Stomach (tissue), 9 donors: Measurements from ENCODE around the gene ERCC2. TPM values are rescaled to one million over a fixed set of nuclear protein-coding genes. Genes with fewer than 3 reads are reported as not detected.
A peak's percentile ranks its signal among the peaks of the same experiment; 100 is the strongest.

Experiments used
- DNase-seq, 2 donors: peaks; one replicate each; pipeline versions ENCODE4 v3.0.0 to v3.0.0-alpha.2; 2013 to 2019
- H3K27ac ChIP-seq, 5 donors: fragments of 200-600 bp in 4 of 5; sonication (generic) in 4 of 5; one replicate each; pipeline ENCODE4 v1.5.1; 2013 to 2019; ENCODE audit warnings: mild to moderate bottlenecking in 1 of 5, moderate library complexity in 1 of 5
- H3K27me3 ChIP-seq, 3 donors: fragments of 200-600 bp; sonication (generic); one replicate each; pipeline ENCODE4 v1.5.1; 2017 to 2019; ENCODE audit warnings: mixed run types in 1 of 3
- H3K36me3 ChIP-seq, 4 donors: fragments of 200-600 bp; sonication (generic); 1 replicate in 3 of 4; 2 replicates in 1 of 4; pipeline ENCODE4 v1.5.1; 2016 to 2019
- H3K4me1 ChIP-seq, 4 donors: fragments of 200-600 bp; sonication (generic); one replicate each; pipeline ENCODE4 v1.5.1; 2016 to 2019
- H3K4me3 ChIP-seq, 4 donors: fragments of 200-600 bp; sonication (generic) in 3 of 4; one replicate each; pipeline ENCODE4 v1.5.1; 2016 to 2019; ENCODE audit warnings: mild to moderate bottlenecking in 1 of 4
- H3K9me3 ChIP-seq, 4 donors: fragments of 200-600 bp; sonication (generic); one replicate each; pipeline ENCODE4 v1.5.1; 2016 to 2019
- EP300 ChIP-seq: sonication (generic); formaldehyde crosslinking; IDR thresholded peaks from one replicate; pipeline ENCODE4 v1.6.1; 2017; ENCODE audit warnings: antibody characterized with exemption
- POLR2A ChIP-seq, 4 donors: fragments of 450-650 bp; IDR thresholded peaks; one replicate each; pipeline ENCODE4 v1.6.1; 2016; ENCODE audit warnings: antibody characterized with exemption in 4 of 4, control low read depth in 2 of 4, mild to moderate bottlenecking in 1 of 4, moderate library complexity in 1 of 4
- POLR2AphosphoS5 ChIP-seq, 3 donors: sonication (generic); formaldehyde crosslinking; IDR thresholded peaks; one replicate each; pipeline ENCODE4 v1.6.1; 2016; ENCODE audit warnings: antibody characterized with exemption in 3 of 3
- WGBS, 5 donors: extraction: QIAGEN DNeasy Blood & Tissue Kit in 3 of 5; methylation state at CpG; one replicate each; pipeline versions ENCODE4 v1.1.5 to v1.1.7; 2013 to 2018; 5-methylcytosine and 5-hydroxymethylcytosine counted together
- intact Hi-C: fragments of 100-400 bp; cut with DNase I; formaldehyde crosslinking; loops from one replicate; pipeline ENCODE4 v1.15.1; 2023; ENCODE audit warnings: low total_unique reads
- polyA plus RNA-seq, 3 donors: library from polyadenylated mRNA; stranded (reverse); fragments of 200-250 nt; gene quantifications; one replicate each; pipeline ENCODE4 v1.2.3, GENCODE V29; 2013
- total RNA-seq, 5 donors: library from RNA; depleted of rRNA; stranded (reverse); fragments of >200 nt; gene quantifications; one replicate each; pipeline versions ENCODE4 v1.1.0 to v1.2.3, GENCODE V29; 2014 to 2016
- TF ChIP-seq, protein P1 (sequence below), 7 experiments: fragments of 450-650 bp in 4 of 7; fragments of 200-600 bp in 3 of 7; sonication (generic) in 3 of 7; IDR thresholded peaks; one replicate each; pipeline ENCODE4 v1.5.1; 2016 to 2019; ENCODE audit warnings: antibody characterized with exemption in 7 of 7, control low read depth in 2 of 7, mild to moderate bottlenecking in 1 of 7
- donor health status: healthy with polysubstance abuse.
- donor health status: Bipolar disorder and iron deficiency.
- donor health status: healthy.

Gene ERCC2
- total and polyA plus RNA-seq, 8 donors: 5.3 to 77.3 (median 8.7) TPM

- H3K27me3 ChIP-seq: peaks cover 0 to 38% (median 25%) of the 10 kb centered on the region in 3 donors
- WGBS, 5 donors: 59 to 76% (median 65%) methylated on average over 11 of the region's 11 CpGs
- H3K9me3 ChIP-seq: no peaks in the 10 kb centered on the region
- TF ChIP-seq, protein P1, sequence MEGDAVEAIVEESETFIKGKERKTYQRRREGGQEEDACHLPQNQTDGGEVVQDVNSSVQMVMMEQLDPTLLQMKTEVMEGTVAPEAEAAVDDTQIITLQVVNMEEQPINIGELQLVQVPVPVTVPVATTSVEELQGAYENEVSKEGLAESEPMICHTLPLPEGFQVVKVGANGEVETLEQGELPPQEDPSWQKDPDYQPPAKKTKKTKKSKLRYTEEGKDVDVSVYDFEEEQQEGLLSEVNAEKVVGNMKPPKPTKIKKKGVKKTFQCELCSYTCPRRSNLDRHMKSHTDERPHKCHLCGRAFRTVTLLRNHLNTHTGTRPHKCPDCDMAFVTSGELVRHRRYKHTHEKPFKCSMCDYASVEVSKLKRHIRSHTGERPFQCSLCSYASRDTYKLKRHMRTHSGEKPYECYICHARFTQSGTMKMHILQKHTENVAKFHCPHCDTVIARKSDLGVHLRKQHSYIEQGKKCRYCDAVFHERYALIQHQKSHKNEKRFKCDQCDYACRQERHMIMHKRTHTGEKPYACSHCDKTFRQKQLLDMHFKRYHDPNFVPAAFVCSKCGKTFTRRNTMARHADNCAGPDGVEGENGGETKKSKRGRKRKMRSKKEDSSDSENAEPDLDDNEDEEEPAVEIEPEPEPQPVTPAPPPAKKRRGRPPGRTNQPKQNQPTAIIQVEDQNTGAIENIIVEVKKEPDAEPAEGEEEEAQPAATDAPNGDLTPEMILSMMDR (IDR thresholded peaks at IDR 0.05): no peak
- H3K27ac ChIP-seq: peak overlapping the region in 1 of 5 donors; percentile 68
- no peaks in the 10 kb centered on the region for H3K36me3 ChIP-seq
- intact Hi-C loops: no loop called here
- peaks cover 9 to 28% (median 20%) of the 10 kb centered on the region in 4 donors for H3K4me1 ChIP-seq
- no peak for DNase-seq
- peak overlapping the region in 1 of 4 donors; percentile 37 for H3K4me3 ChIP-seq
Measured at GRCh38 chr19:45324349-45324907, 45.9 kb downstream of the ERCC2 start.

- Histone ChIP-seq H3K4me3 (peak overlapping the region; percentile 16 to 39 (median 32)), H3K27ac (peak overlapping the region in 3 of 5 donors; percentile 40 to 68 (median 52))
Measured at GRCh38 chr19:45323671-45324081, 46.7 kb downstream of the ERCC2 start.

DNA sequence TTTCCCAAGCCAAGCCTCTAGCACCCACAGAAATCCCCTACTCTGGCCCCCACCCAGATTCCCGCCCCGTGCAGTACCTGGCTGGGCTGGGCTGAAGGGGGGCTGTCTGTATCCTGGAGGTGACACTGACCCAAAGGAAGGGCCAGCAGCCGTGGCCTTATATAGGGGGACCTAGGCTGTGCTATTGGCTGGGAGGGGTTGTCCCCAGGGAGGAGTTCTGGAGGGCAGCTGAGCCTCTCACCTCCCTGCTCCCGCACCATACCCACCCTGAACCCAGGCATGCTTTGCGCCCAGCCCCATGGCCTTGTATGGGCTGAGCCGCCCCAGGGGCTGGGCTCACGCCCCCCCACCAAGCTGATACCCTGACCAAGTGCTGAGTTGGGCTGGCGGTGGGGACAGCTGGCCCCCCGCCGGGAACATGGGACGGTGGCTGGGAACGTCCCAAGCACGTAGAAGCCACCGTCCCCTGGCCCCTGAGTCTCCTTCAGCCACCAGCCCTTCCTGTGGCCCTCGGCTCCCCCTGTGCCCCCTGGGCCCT lies 47.6 kb downstream of the ERCC2 start, which contains the start of gene CKM:
Gene CKM (minus strand): TSS at position 132 of the 538 bp plus-strand sequence. CDS start 3,162 bp downstream, outside the sequence.
- DNase-seq: peak in 1 of 2 donors; percentile 40
- intact Hi-C loops: no loop called here
- no peak for TF ChIP-seq EP300
- TF ChIP-seq POLR2AphosphoS5 (IDR thresholded peaks at IDR 0.05): no peak
- TF ChIP-seq POLR2A (IDR thresholded peaks at IDR 0.05): no peak
- TF ChIP-seq, protein P1 (IDR thresholded peaks at IDR 0.05): no peak
- H3K27ac ChIP-seq: peak within 1 kb of the TSS in 3 of 5 donors; percentile 40 to 68 (median 52)
- peak within 1 kb of the TSS; percentile 16 to 39 (median 32) for H3K4me3 ChIP-seq
- H3K36me3 ChIP-seq: no peaks in the 10 kb centered on the region
- H3K27me3 ChIP-seq: peaks cover 0 to 55% (median 25%) of the 10 kb centered on the region in 3 donors
- WGBS, 5 donors: 41 to 53% (median 48%) methylated on average over 11 to 15 of the region's 15 CpGs
- peaks cover 9 to 28% (median 20%) of the 10 kb centered on the region in 4 donors for H3K4me1 ChIP-seq
- H3K9me3 ChIP-seq: no peaks in the 10 kb centered on the region

More at GRCh38 chr19:45323671-45324081, 46.7 kb downstream of the ERCC2 start:
- no peak for TF ChIP-seq EP300
- TF ChIP-seq, protein P1 (IDR thresholded peaks at IDR 0.05): no peak
- TF ChIP-seq POLR2A (IDR thresholded peaks at IDR 0.05): no peak
- no peak for TF ChIP-seq POLR2AphosphoS5 (IDR thresholded peaks at IDR 0.05)
- DNase-seq: peak; percentile 28 to 82
- no peaks in the 10 kb centered on the region for H3K9me3 ChIP-seq
- no peaks in the 10 kb centered on the region for H3K36me3 ChIP-seq
- intact Hi-C loops: no loop called here
- 2 to 8% (median 3%) methylated on average over 6 to 30 of the region's 30 CpGs for WGBS, 5 donors
- H3K27me3 ChIP-seq: peaks cover 0 to 46% (median 25%) of the 10 kb centered on the region in 3 donors
- H3K4me1 ChIP-seq: peaks cover 9 to 28% (median 20%) of the 10 kb centered on the region in 4 donors

DNA sequence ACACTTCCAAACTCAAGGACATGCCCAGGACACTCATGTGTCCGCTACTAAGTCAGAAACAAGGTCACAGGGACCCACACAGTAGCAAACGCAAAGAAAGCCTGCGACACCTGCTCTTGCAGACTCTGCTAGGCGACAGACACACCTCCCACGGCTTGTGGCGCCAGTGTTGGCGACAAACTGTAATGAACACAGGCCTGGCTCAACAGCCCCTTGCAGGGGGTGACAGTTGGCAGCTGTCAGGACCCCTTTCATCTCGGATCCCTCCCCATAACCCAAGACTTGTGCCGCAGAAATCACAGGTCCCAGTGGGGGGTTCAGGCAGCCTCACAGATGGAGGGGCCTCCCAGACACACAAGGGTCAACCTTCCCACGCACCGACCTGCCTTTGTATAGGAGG lies 48.1 kb downstream of the ERCC2 start:
- no peak overlapping the region for H3K4me3 ChIP-seq
- peak overlapping the region in 3 of 5 donors; percentile 40 to 68 (median 52) for H3K27ac ChIP-seq
- 37 to 49% (median 38%) methylated on average over 9 to 11 of the region's 11 CpGs for WGBS, 5 donors
- no peaks in the 10 kb centered on the region for H3K9me3 ChIP-seq
- H3K36me3 ChIP-seq: no peaks in the 10 kb centered on the region
- intact Hi-C loops: no loop called here
- peaks cover 0 to 60% (median 25%) of the 10 kb centered on the region in 3 donors for H3K27me3 ChIP-seq
- peaks cover 9 to 28% (median 20%) of the 10 kb centered on the region in 4 donors for H3K4me1 ChIP-seq
- DNase-seq: peak in 1 of 2 donors; percentile 69
- TF ChIP-seq EP300 (no peak), POLR2AphosphoS5 (IDR thresholded peaks at IDR 0.05) (no peak), POLR2A (IDR thresholded peaks at IDR 0.05) (no peak)
- TF ChIP-seq, protein P1 (IDR thresholded peaks at IDR 0.05): no peak
